H1 (cell line): Measurements from ENCODE around the gene BIN1. TPM values are rescaled to one million over a fixed set of nuclear protein-coding genes. Genes with fewer than 3 reads are reported as not detected.

Experiments
- CTCF ChIA-PET: fragments of 300-600 bp; sonication (Branson Sonifier 250); formaldehyde crosslinking; loops from one replicate; lab custom pipeline; 2021; ENCODE audit not compliant: partially characterized antibody; lab: Charles Lee
- POLR2A ChIA-PET: fragments of 300-600 bp; sonication (Branson Sonifier 250); formaldehyde crosslinking; loops from one replicate; lab custom pipeline; 2021; ENCODE audit warnings: inconsistent platforms; ENCODE audit not compliant: partially characterized antibody; lab: Charles Lee
- DNase-seq, 2 experiments: peaks; one replicate each; pipeline versions ENCODE4 v3.0.0 to v3.0.0-alpha.2; 2010 to 2022; ENCODE audit warnings: low spot score in 2 of 2, low read depth in 1 of 2, mixed read lengths in 1 of 2
- FAIRE-seq: peaks from 2 replicates; lab custom pipeline; 2011; peaks lifted over from hg19 to GRCh38; lab: Jason Lieb, UNC
- H2AFZ ChIP-seq: 2 replicates; pipeline ENCODE4 v1.8.1; 2012; ENCODE audit warnings: low read length, inconsistent platforms
- H2AK5ac ChIP-seq: 2 replicates; pipeline ENCODE4 v1.6.1; 2013; ENCODE audit warnings: low read depth, low read length
- H2BK120ac ChIP-seq: replicated peaks from 2 replicates; pipeline ENCODE3; 2013; ENCODE audit warnings: low read depth, low read length, inconsistent platforms
- H2BK12ac ChIP-seq: 2 replicates; pipeline ENCODE4 v1.6.1; 2013; ENCODE audit warnings: low read depth, low read length
- H2BK15ac ChIP-seq: 2 replicates; pipeline ENCODE4 v1.6.1; 2013; ENCODE audit warnings: low read length
- H2BK20ac ChIP-seq: 2 replicates; pipeline ENCODE4 v1.6.1; 2013; ENCODE audit warnings: low read length
- H2BK5ac ChIP-seq: 2 replicates; pipeline ENCODE4 v1.6.1; 2013; ENCODE audit warnings: low read depth, low read length
- H3K14ac ChIP-seq: 2 replicates; pipeline ENCODE4 v1.6.1; 2013; ENCODE audit warnings: inconsistent platforms; ENCODE audit not compliant: insufficient read length
- H3K18ac ChIP-seq: 2 replicates; pipeline ENCODE4 v1.6.1; 2013; ENCODE audit warnings: low read length; ENCODE audit errors: extremely low read depth
- H3K23ac ChIP-seq: 2 replicates; pipeline ENCODE4 v1.6.1; 2013; ENCODE audit warnings: inconsistent platforms; ENCODE audit not compliant: insufficient read length
- H3K23me2 ChIP-seq: 2 replicates; pipeline ENCODE4 v1.6.1; 2013; ENCODE audit warnings: low read depth, low read length
- H3K27ac ChIP-seq: 2 replicates; pipeline ENCODE4 v1.6.1; 2011; ENCODE audit warnings: low read depth, low read length, inconsistent platforms
- H3K27me3 ChIP-seq, 4 experiments: replicated peaks in 1 of 4; 1 replicate in 1 of 4; 2 replicates in 3 of 4; pipeline versions ENCODE4 v1.6.1 to v1.8.1; 2011 to 2013; ENCODE audit warnings: low read length in 3 of 4, mild to moderate bottlenecking in 3 of 4, inconsistent platforms in 2 of 4, mixed read lengths in 2 of 4, moderate library complexity in 1 of 4; ENCODE audit not compliant: control insufficient read depth in 3 of 4, insufficient read depth in 3 of 4; ENCODE audit errors: extremely low read depth in 1 of 4
- H3K36me3 ChIP-seq, 4 experiments: 2 replicates each; pipeline versions ENCODE4 v1.6.1 to v1.8.1; 2011 to 2013; ENCODE audit warnings: mild to moderate bottlenecking in 4 of 4, low read length in 3 of 4, moderate library complexity in 2 of 4, control low read depth in 1 of 4, inconsistent platforms in 1 of 4; ENCODE audit not compliant: insufficient read depth in 4 of 4, control insufficient read depth in 2 of 4
- H3K4ac ChIP-seq: replicated peaks from 2 replicates; pipeline ENCODE3; 2013; ENCODE audit warnings: low read length, low read depth, mixed read lengths, inconsistent platforms; ENCODE audit not compliant: insufficient read length
- H3K4me1 ChIP-seq, 4 experiments: replicated peaks in 1 of 4; 1 replicate in 1 of 4; 2 replicates in 3 of 4; pipeline versions ENCODE4 v1.6.1 to v1.8.1; 2011 to 2013; ENCODE audit warnings: low read length in 3 of 4, inconsistent platforms in 2 of 4, mixed read lengths in 1 of 4; ENCODE audit not compliant: insufficient read depth in 4 of 4, control insufficient read depth in 3 of 4
- H3K4me2 ChIP-seq, 2 experiments: 2 replicates each; pipeline versions ENCODE4 v1.6.1 to v1.8.1; 2011 to 2013; ENCODE audit warnings: low read depth in 2 of 2, low read length in 2 of 2, control low read depth in 1 of 2, inconsistent platforms in 1 of 2, mild to moderate bottlenecking in 1 of 2; ENCODE audit not compliant: insufficient read depth in 1 of 2
- H3K4me3 ChIP-seq, 4 experiments: fragments of 200-600, 300-600 bp in 1 of 4; sonication (generic), shearing (Covaris generic), sonication (Bioruptor Twin) in 1 of 4; 2 replicates each; pipeline versions ENCODE4 v1.5.1 to v1.8.1; 2011 to 2016; ENCODE audit warnings: low read length in 4 of 4, low read depth in 3 of 4, control low read depth in 2 of 4, inconsistent platforms in 2 of 4, mild to moderate bottlenecking in 2 of 4, mixed read lengths in 1 of 4, moderate library complexity in 1 of 4; ENCODE audit not compliant: insufficient read depth in 2 of 4; ENCODE audit errors: extremely low read depth in 1 of 4
- H3K56ac ChIP-seq: replicated peaks from 2 replicates; pipeline ENCODE3; 2013; ENCODE audit warnings: low read depth, mild to moderate bottlenecking, mixed read lengths, low read length, inconsistent platforms; ENCODE audit not compliant: insufficient read length
- H3K79me1 ChIP-seq: 2 replicates; pipeline ENCODE4 v1.6.1; 2013; ENCODE audit warnings: low read depth, low read length, control low read depth
- H3K79me2 ChIP-seq, 2 experiments: 2 replicates each; pipeline versions ENCODE4 v1.6.1 to v1.8.1; 2012 to 2013; ENCODE audit warnings: low read length in 2 of 2, mild to moderate bottlenecking in 2 of 2, inconsistent platforms in 1 of 2; ENCODE audit not compliant: insufficient read depth in 2 of 2, control insufficient read depth in 1 of 2
- H3K9ac ChIP-seq, 4 experiments: replicated peaks in 1 of 4; 1 replicate in 1 of 4; 2 replicates in 3 of 4; pipeline versions ENCODE4 v1.6.1 to v1.8.1; 2011 to 2013; ENCODE audit warnings: low read depth in 3 of 4, low read length in 3 of 4, control low read depth in 2 of 4, mild to moderate bottlenecking in 2 of 4, moderate library complexity in 2 of 4, inconsistent platforms in 1 of 4; ENCODE audit errors: extremely low read depth in 1 of 4
- H3K9me3 ChIP-seq, 2 experiments: 2 replicates each; pipeline versions ENCODE4 v1.6.1 to v1.8.1; 2012 to 2013; ENCODE audit warnings: mild to moderate bottlenecking in 2 of 2, moderate library complexity in 2 of 2, control low read depth in 1 of 2, inconsistent platforms in 1 of 2, low read depth in 1 of 2, low read length in 1 of 2, mixed read lengths in 1 of 2; ENCODE audit not compliant: insufficient read depth in 2 of 2
- H4K20me1 ChIP-seq, 2 experiments: replicated peaks in 1 of 2; 2 replicates each; pipeline versions ENCODE3 to v1.8.1; 2011 to 2013; ENCODE audit warnings: inconsistent platforms in 2 of 2, low read length in 2 of 2, mild to moderate bottlenecking in 1 of 2; ENCODE audit not compliant: insufficient read depth in 2 of 2, control insufficient read depth in 1 of 2
- H4K5ac ChIP-seq: 2 replicates; pipeline ENCODE4 v1.6.1; 2013; ENCODE audit warnings: low read length, low read depth, mixed read lengths, inconsistent platforms; ENCODE audit not compliant: insufficient read length
- H4K8ac ChIP-seq: 2 replicates; pipeline ENCODE4 v1.8.0; 2013; ENCODE audit warnings: mild to moderate bottlenecking, moderate library complexity, low read length, inconsistent platforms; ENCODE audit not compliant: insufficient read depth; ENCODE audit errors: extremely low read depth
- H4K91ac ChIP-seq: replicated peaks from 2 replicates; pipeline ENCODE3; 2013; ENCODE audit warnings: low read length, mixed read lengths, inconsistent platforms; ENCODE audit not compliant: insufficient read length
- ATF3 ChIP-seq: IDR thresholded peaks from 2 replicates; pipeline ENCODE4 v1.6.1; 2011; ENCODE audit warnings: low read depth, mild to moderate bottlenecking, low read length; ENCODE audit not compliant: insufficient read depth
- CBX8 ChIP-seq: fragments of 300-800, 300-1000 bp; sonication (generic); IDR thresholded peaks from 2 replicates; pipeline ENCODE4 v1.7.1; 2016; ENCODE audit warnings: low read depth, low read length, borderline replicate concordance
- CHD1 ChIP-seq: IDR thresholded peaks from 2 replicates; pipeline ENCODE4 v1.6.1; 2012; ENCODE audit warnings: low read depth, low read length, improper control_type of control experiment
- EZH2 ChIP-seq: fragments of 200-600 bp; sonication (generic); IDR thresholded peaks from 2 replicates; pipeline ENCODE4 v1.7.1; 2012; ENCODE audit warnings: low read depth, mild to moderate bottlenecking, moderate library complexity, low read length, inconsistent platforms; ENCODE audit not compliant: severe bottlenecking
- GABPA ChIP-seq: IDR thresholded peaks from 2 replicates; pipeline ENCODE4 v1.6.1; 2011; ENCODE audit warnings: mild to moderate bottlenecking, low read length, moderate library complexity, borderline replicate concordance; ENCODE audit not compliant: insufficient read depth
- JUN ChIP-seq: IDR thresholded peaks from 2 replicates; pipeline ENCODE4 v1.6.1; 2011; ENCODE audit warnings: low read depth, mild to moderate bottlenecking, improper control_type of control experiment, low read length
- KDM5A ChIP-seq: fragments of 200-600 bp; IDR thresholded peaks from 2 replicates; pipeline ENCODE4 v1.7.1; 2012; ENCODE audit warnings: mild to moderate bottlenecking, low read length, inconsistent platforms, mixed read lengths
- SAP30 ChIP-seq: fragments of 300-600 bp; sonication (generic); IDR thresholded peaks from 2 replicates; pipeline ENCODE4 v1.7.1; 2012; ENCODE audit warnings: low read length, moderate library complexity, mild to moderate bottlenecking, inconsistent platforms; ENCODE audit not compliant: insufficient read depth, insufficient replicate concordance
- TAF1 ChIP-seq: IDR thresholded peaks from 2 replicates; pipeline ENCODE4 v1.6.1; 2011; ENCODE audit warnings: mild to moderate bottlenecking, low read depth, low read length
- YY1 ChIP-seq: IDR thresholded peaks from 2 replicates; pipeline ENCODE4 v1.6.1; 2011; ENCODE audit warnings: low read depth, mild to moderate bottlenecking, low read length
- ZNF274 ChIP-seq: IDR thresholded peaks from 2 replicates; pipeline ENCODE4 v1.7.0; 2012; ENCODE audit warnings: low read length, borderline replicate concordance; ENCODE audit errors: extremely low read depth
- WGBS, 2 experiments: shearing (Covaris generic) in 1 of 2; methylation state at CpG; one replicate each; pipeline versions ENCODE4 v1.1.6 to v1.1.7; 2013 to 2015; ENCODE audit warnings: low lambda C conversion rate in 2 of 2, mixed read lengths in 2 of 2, inconsistent platforms in 1 of 2, low coverage in 1 of 2, missing lambda C conversion rate in 1 of 2; ENCODE audit not compliant: insufficient replicate concordance in 2 of 2, insufficient coverage in 1 of 2, insufficient read length in 1 of 2; ENCODE audit errors: extremely low coverage in 1 of 2, missing lambda C conversion rate in 1 of 2; 5-methylcytosine and 5-hydroxymethylcytosine counted together
- polyA plus RNA-seq, 7 experiments: library from polyadenylated mRNA; depleted of rRNA in 3 of 7; stranded (reverse) in 5 of 7; unstranded in 2 of 7; fragments of >200 nt in 5 of 7; fragments of 200-250 nt in 2 of 7; gene quantifications; 1 replicate in 5 of 7; 2 replicates in 1 of 7; 4 replicates in 1 of 7; pipeline versions ENCODE4 v1.2.1 to v1.2.3, GENCODE V29; 2011 to 2013; ENCODE audit warnings: missing spikeins in 2 of 7, mixed read lengths in 2 of 7
- total RNA-seq: library from RNA; stranded (reverse); fragmentation: NEBNext Ultra II Directional; extraction: Animal tissue kit (Norgen Biotek cat#: 25700); gene quantifications from 2 replicates; pipeline ENCODE4 v1.2.1, GENCODE V29; 2021

The BIN1 gene
- total and polyA plus RNA-seq, 2 of the 8 experiments (the other 6 are each of a cell fraction or from before 2014, with no cell fraction given): 23.6 to 35.6 TPM

- H2BK5ac ChIP-seq: peak overlapping the region; percentile 73; the same call in 1 of the 2 replicates
- FAIRE-seq (no peak), DNase-seq (no peak)
- H4K20me1 ChIP-seq: peaks cover 0 to 2% of the 10 kb centered on the region in 2 experiments
- H3K4me2 ChIP-seq: no peak overlapping the region
- H4K8ac ChIP-seq: peak overlapping the region; percentile 29
- no peaks in the 10 kb centered on the region for H3K36me3 ChIP-seq
- no peak overlapping the region for H3K4ac ChIP-seq
- no peak overlapping the region for H2AK5ac ChIP-seq
- no peaks in the 10 kb centered on the region for H3K9me3 ChIP-seq
- H4K5ac ChIP-seq: no peak overlapping the region
- peaks cover 14% of the 10 kb centered on the region for H3K79me1 ChIP-seq
- H3K56ac ChIP-seq: no peak overlapping the region
- H2AFZ ChIP-seq: no peak overlapping the region
- no peak overlapping the region; the same call in 1 of the 2 replicates for H3K27ac ChIP-seq
- H2BK15ac ChIP-seq: peak overlapping the region; percentile 46; the same call in 1 of the 2 replicates
- H2BK12ac ChIP-seq: peak overlapping the region; percentile 50; the same call in 1 of the 2 replicates
- peaks cover 0 to 31% (median 9%) of the 10 kb centered on the region in 4 experiments; a peak in 5 of 7 replicates for H3K4me1 ChIP-seq
- no peak overlapping the region for H2BK120ac ChIP-seq
- no peak overlapping the region for H3K4me3 ChIP-seq
- H3K9ac ChIP-seq: 0 out of 7 replicates have a peak overlapping the region, but pooled peaks of 1 of the 4 experiments have one; percentile 28
- H4K91ac ChIP-seq: peak overlapping the region; percentile 83
- H3K79me2 ChIP-seq: peaks cover 0 to 31% of the 10 kb centered on the region in 2 experiments; a peak in 1 of 4 replicates
- H3K23ac ChIP-seq: no peak overlapping the region
- peak overlapping the region; percentile 76 for H3K18ac ChIP-seq
- H2BK20ac ChIP-seq: no peak overlapping the region
- no peaks in the 10 kb centered on the region for H3K23me2 ChIP-seq
- no peak overlapping the region for H3K14ac ChIP-seq
- H3K27me3 ChIP-seq: no peaks in the 10 kb centered on the region
- CTCF ChIA-PET: interaction anchor here (0.6 to 7.6 kb wide), 8 partner anchors 12 to 196 kb away, joined by 3 to 70 read pairs (median 4); partner anchors contain the start of gene BIN1
- WGBS, 2 experiments: 75% methylated on average over 11 of the region's 28 CpGs; no CpG with 5 or more reads in 1 of the 2 experiments
- POLR2A ChIA-PET: interaction anchor here (1.5 kb wide), 1 partner anchor 137 kb away, joined by 3 read pairs; no protein-coding TSS in a partner anchor
- no peak for TF ChIP-seq YY1
- TF ChIP-seq KDM5A: no peak
- TF ChIP-seq EZH2: no peak
- TF ChIP-seq SAP30: no peak
- TF ChIP-seq GABPA: no peak
- TF ChIP-seq TAF1: no peak
- no peak for TF ChIP-seq ZNF274
- TF ChIP-seq ATF3: no peak
- TF ChIP-seq CBX8: no peak
- no peak for TF ChIP-seq CHD1
- no peak for TF ChIP-seq JUN
Measured at GRCh38 chr2:127081826-127082633, 24.9 kb downstream of the BIN1 start.
